Activated CD8-positive, alpha-beta memory T cell treated with anti-CD3 and anti-CD28 coated beads, Interleukin-2, amount 50 U/mL, for 4 hours (primary cell): Measurements from ENCODE around the gene CHRNA1.

ENCODE experiments used
- DNase-seq: peaks from one replicate; pipeline ENCODE4 v3.0.0-alpha.2; 2020

The CHRNA1 gene

DNA sequence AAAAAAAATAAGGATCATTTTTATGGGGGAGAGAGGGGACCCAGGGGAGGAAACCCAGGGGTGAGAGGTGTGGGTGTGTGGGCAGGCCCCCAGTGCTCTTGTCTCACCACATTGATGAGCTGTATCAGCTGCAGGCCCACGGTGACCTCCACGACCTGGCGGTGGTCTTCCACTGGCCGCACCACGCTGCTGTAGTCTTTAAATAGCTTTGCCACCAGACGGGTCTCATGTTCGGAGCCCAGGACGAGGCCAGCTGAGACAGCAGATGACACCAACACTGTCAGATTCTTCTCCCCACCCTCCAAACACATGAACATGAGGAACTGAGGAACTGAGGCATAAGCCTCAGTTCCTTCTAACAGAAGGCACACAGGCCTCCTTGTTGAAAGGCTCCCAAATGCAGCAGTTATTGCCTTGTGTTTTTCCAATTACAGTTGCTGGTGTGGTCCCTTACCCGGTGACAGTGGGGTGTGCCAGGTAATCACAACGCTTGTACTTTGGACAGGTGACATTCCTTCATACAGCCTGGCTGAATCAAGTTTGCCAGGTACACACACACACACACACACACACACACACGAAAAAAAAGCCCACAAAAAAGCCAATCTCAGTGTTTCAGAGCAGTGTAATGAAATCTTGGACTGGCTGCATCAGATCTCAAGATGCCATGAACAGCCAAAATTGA is 4.7 kb downstream of the CHRNA1 start:
- DNase-seq: no peak

DNA sequence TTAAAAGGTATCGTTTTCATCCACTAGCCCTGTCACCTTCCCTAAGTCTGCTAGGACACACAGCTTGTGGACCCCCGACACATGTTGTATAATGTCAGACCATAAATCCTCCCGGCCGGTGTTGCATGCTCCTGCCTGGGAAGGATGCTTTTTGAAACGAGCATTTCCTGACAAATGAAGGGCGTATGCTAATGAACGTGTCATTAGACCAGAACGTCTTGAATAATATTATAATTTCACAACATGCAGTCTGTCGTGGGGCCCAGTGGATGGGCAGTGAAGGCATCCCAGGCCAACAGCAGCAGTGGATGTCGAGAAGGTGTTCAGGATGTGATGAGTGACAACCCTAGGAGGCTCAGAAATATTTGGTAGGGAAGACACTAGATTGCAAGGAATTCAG is 7.5 kb downstream of the CHRNA1 start:
- DNase-seq: no peak

DNA sequence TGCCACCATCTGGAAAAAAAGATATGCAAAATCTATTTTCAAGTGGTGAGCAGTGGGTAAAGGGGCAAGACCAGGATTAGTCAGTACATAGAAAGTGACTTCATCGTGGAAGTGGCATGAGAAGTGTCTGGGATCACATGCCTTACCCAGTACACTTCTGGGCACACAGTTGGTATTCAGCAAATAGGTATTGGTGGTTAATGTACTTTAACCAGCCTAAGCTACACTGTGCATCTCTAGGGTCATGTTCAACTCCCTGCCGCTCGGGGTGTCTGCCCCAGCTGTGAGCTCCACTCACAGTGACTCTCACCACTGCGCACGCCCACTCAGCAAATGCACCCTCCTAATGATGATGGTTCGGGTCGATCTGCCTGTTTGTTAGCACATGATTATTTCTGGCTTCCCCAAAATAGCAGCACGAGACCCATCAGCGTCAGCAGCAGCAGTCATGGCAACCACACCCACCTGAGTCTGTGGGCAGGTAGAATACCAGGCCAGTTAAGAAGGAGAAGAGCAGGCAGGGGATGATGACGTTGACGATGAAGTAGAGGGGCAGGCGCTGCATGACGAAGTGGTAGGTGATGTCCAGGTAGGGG is 11.1 kb downstream of the CHRNA1 start:
- peak; percentile 34 for DNase-seq

DNA sequence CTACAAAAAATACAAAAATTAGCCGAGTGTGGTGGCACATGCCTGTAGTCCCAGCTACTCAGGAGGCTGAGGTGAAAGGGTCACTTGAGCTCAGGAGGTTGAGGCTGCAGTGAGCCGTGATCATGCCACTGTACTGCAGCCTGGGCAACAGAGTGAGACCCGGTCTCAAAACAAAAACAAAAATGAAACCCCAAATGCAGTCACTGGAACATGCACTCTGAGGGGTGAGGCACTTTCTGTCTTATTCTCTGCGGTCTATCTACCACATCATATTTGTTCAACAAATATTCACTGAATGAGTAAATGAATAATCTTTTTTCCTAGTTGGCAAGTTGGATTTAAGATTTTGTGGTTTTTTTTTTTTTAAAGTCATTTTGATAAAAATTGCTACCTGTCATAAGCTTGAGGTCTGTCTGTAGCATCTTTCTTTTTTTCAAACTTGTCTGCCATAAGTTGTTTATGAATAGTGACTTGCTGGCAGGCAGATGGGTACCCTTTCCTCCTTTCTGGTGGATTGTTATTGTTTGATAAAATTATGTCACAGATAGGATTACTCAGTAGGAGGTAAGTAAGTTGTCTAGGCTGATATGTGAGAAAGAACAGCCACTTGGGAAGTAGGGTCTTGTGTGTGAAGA is 11.8 kb downstream of the CHRNA1 start:
- no peak for DNase-seq

DNA sequence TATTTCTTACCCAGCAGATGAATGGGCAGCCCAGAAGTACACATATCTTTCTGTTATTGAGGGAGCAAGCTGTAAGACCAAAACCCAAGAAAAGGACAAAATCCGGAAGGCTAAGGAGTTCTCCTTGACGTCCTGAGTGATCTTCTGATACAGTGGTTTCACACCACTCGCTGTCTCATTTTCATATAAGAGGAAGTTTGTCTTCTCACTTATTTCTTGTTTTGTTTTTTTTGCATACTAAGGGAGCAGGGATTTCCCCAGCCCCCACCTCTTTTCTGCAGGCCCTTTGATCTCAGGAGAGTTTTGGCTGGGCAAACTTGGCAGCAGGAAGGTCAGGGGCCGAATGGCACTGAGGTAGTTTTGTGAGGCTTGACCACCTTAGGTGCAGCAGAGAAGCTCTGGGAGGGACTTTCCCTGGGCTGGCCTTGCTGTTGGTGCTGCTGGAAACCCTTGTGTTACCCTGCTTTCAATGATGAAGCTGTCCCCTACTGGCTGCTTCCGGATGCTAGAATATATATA is 13.3 kb downstream of the CHRNA1 start:
- peak; percentile 23 for DNase-seq

DNA sequence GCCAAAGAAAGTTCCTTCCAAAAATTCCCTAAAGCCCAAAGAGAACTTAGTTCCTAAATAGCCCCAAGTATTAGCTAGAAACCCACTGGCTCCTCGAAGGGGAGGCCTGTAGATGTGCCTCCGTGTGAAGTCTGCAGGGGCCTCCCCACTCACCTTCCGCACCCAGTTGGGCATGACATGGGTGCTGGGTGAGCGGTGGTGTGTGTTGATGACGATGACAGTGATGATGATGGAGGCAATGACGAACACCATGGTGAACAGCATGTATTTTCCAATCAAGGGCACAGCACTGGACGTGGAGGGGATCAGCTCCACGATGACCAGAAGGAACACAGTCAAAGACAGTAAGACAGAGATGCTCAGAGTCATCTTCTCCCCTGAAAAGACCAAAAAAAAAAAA is 14.5 kb downstream of the CHRNA1 start:
- no peak for DNase-seq

DNA sequence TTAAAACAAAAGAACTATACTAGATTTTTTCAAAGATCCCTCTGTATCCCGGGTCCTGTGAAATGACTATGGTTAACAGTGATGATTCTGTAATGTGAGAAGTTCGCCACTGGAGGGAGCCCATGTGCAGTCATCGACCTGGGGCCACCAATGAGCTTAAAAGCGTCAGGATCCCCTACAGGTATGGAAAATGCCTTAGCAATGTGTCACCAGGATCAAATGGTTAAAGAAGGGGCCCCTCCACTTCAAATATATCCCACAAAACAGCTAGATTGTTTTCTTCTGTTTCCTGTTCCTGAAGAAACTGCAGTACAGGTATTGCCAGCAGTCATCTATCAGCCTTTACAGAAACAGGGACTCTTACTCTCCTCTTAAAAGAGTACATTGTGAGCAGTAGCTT is 15.3 kb downstream of the CHRNA1 start:
- peak; percentile 76 for DNase-seq

DNA sequence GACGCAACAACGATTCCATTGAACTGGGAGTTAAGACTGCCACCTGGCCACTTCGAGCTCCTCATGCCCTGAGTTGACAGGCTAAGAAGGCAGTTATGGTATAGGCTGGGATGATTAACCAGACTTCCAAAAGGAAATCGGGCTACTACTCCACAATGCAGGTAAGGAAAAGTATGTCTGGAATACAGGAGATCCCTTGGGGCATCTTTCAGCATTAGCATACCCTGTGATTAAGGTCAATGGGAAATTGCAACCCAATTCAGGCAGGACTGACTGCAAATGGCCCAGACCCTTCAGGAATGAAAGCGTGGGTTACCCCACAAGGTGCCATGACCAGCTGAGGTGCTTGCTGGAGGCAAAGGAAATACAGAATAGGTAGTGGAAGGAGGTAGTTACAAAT is 19.1 kb downstream of the CHRNA1 start:
- DNase-seq: no peak

DNA sequence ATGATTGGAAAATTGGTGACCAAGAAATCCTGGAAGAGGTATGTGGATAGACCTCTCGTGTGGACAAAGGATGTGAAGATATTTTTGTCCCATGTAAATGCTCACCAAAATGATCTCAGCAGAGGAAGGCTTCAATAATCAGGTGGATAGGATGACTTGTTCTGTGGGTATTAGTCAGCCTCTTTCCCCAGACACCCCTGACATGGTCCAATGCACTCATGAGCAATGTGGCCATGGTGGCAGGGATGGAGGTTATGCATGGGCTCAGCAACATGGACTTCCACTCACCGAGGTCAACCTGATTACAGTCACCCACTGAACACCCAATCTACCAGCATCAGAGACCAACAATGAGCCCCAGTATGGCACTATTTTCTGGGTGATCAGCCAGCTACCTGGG is 20.2 kb downstream of the CHRNA1 start:
- no peak for DNase-seq

DNA sequence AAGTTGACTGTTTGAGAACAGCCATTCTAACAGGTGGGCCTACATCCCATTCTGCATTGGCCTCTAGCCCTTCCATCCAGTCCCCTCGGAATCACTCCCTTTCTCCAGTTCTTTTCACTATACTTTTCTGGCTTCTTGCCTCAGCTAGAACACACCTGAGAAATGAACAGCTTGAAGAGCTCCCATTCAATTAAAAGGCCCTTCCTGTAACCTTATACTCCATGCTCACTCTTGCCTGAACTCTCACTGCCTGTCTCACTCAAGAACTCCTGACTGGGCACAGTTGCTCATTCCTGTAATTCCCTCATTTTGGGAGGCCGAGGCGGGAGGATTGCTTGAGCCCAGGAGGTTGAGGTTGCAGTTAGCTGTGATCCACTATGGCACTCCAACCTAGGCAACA is 23.6 kb downstream of the CHRNA1 start:
- no peak for DNase-seq

DNA sequence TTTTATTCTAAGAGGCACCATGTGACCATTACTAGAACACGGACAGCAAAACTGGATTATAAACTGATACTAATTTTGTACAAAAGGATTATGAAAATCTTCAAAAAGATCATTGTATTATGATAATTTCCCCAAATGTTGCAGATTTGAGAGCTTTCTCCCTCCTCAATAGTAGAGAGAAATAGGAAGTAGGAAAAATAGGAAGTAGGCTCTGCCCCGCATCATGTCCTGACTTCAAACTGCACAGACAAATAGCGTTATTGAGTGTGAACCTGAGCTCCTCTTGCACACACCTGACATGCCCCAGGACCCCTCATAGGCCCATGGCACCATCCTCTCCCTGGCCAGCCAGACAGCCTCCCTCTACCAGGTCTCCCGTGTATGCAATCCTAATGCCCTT is 25.4 kb downstream of the CHRNA1 start:
- no peak for DNase-seq

DNA sequence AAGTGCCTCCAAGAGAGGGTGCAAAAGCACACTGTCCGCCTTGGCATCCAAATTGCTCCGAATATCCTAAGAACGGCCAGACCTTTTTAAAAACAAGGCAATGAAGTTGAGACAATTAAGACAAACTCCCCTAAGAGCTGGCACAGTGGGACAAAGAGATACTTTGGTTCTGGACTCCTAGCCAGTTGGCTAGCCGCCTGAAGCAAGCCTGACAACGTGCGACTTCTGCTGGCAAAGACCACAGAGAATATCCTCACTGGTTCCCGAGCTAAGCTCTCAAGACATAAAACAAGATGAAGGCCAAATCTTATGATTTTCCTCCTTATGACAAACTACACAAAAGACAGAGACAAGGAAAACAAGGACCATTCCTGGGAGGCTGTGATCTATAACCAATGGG is 32.7 kb downstream of the CHRNA1 start:
- DNase-seq: no peak

DNA sequence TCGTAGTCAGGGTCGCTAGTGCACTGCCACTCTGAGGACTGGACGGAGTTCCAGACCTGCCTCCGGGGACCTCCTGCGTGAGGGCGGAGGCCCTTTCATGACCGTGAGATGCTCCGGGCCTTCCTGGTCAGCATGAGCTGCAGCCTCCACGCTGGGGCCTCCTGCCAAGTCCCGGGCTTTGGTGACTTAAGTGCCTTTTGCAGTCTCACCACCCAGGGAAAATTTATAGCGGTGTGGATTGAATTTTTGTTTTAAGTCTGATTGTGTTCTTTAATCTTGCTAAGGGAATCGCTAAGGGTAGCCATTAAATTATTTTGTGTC is 33.6 kb downstream of the CHRNA1 start:
- no peak for DNase-seq

DNA sequence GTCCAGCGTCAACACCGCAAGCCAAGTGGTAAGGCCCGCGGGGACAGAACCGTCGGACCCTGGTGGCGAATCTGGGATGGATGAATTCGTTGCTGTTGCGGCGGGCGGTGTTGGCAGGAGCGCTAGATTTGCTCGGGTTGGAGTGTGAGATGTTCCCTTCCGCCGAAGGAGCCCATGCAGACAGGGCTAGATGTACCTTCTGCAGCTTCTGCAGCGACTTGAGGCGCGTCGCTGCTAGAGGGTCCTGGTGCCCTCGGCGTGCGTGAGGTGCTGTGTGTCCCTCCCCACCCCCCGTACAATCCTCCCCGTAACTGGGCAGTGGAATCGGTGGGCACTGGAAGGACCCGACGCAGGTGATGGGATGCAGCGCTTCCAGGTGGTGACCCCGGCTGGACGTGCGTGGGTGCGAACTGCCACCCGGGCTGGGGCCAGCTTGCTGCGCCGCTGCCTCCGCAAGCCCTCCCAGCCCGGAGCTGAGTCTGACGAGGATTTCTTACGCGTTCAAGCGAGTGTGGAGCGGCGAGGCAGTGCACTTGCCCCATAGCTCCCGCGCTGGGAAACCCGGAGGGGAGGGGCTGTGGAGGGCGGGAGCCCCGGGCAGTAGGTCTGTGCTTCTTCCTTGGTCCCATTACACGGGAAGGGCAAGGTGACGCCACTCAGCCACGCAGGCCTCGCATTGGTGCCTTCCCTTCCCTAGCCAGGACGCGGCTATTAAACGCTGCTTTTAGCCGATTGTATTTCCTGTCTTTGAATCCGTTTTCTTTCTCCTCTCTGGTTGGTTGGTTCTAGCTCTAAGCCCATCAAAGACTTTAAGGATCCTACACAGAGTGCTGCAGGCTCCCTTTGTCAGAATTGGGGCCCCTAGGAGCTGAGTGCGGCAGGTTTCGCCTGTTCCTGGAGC is 34.2 kb downstream of the CHRNA1 start:
- peak; percentile 41 for DNase-seq

DNA sequence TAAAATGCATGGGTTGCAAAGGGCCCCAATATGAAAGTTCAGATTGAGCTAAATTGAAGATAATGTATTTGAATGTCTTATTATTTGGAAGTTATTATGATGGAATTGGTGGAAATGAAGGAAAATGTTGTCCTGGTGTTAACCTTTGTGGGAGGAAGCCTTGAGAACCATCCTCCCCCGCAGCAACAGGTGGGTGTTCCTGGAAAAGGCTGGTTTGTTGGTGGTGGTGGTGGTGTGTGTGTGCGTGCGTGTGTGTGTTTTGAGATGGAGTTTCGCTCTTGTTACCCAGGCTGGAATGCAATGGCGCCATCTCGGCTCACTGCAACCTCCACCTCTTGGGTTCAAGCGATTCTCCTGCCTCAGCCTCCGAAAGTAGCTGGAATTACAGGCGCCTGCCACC is 36.2 kb downstream of the CHRNA1 start:
- no peak for DNase-seq

DNA sequence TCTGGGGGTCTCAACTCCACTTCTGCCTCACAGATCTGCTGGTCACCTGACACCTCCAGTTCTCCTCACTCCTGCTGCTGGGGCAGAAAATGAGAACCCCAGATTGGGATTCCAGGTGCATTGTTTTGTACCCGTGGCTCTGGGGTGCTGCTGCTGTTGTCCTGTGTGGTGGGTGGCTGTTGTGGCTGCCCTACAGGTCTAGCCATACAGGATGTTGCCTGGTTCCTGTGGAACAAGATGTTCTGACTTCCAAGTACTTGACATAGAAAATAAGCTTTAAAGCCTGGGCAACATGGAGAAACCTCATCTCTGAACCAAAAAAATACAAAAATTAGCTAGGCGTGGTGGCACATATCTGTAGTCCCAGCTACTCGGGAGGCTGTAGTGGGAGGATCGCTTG is 38.1 kb downstream of the CHRNA1 start:
- DNase-seq: no peak

DNA sequence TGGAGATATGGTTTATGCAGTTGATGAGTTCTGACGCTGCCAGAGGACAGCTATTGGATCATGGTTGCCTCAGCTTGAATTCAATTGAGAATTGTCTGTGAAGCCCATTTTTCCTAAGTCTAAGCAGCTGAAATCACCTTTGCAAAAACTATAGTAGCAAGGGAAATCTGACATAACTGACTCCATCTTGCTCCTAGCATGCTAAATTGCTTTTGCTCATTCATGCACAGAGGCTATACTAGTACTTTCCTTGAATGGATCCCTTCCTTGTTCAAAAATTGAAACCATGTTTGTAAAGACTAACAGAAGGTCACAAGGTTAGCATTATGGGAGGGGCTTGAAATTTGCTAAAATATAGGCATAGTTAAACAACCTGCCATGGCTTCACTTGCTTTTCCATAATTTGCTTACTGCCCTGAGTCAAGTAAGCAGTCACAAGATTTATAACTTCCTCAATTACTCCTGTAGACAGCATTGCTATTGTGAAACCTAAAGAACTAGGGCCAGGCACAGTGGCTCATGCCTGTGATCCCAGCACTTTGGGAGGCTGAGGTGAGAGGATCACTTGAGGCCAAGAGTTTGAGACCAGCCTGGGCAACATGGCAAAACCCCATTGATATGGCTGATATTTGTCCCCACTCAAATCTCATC is 41.2 kb downstream of the CHRNA1 start:
- DNase-seq: no peak

DNA sequence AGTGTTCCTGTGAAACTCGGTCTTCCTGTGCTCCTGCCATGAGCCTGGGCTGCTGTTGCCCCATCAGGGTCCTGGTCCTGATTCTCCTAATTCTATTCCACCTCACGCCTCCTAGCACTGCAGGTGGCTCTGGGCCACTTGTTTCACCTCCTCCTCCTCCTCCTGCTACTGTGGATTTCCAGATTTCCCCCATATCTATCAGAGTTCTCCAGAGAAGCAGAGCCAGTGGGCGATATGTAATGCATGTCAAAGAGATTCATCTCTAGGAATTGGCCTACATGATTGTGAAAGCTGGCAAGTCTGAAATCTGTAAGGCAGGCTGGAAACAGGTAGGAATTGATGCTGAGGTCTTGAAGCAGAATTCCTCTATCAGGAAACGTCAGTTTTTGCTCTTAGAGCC is 45.3 kb downstream of the CHRNA1 start:
- DNase-seq: no peak

DNA sequence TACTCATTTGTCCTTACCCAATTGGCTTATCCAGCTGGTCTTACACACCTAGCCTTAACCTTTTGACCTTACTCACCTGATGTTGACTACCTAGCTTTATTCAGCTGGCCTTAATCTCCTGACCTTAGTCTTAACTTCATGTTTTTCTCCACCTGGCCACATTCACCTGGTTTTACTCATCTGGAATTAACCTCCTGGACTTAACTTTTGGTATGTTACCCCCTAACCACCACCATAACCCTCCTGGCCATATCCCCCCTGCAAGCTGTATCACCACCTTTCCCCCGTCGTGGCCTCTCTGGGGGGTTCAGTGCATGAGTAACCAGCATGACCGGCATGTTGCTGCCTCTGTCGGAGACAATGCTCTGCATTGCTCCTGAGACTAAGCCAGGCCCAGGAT is 45.7 kb downstream of the CHRNA1 start:
- no peak for DNase-seq

DNA sequence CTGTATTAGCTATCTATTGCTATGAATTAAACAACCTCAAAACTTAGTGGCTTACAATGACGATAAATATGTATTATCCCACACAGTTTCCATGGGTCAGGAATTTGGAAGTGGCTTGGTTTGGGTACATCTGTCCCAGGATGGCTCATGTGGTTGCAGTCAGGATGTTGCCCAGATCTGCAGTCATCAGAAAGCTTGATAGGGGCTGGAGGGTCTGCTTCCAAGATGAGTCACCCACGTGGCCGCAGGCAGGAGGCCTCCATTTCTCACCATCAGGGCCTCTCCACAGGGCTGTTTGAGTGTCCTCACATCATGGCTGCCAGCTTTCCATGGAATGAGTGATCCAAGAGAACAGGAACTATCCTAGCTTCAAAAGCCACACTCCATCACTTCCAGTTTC is 46.4 kb downstream of the CHRNA1 start:
- DNase-seq: no peak

DNA sequence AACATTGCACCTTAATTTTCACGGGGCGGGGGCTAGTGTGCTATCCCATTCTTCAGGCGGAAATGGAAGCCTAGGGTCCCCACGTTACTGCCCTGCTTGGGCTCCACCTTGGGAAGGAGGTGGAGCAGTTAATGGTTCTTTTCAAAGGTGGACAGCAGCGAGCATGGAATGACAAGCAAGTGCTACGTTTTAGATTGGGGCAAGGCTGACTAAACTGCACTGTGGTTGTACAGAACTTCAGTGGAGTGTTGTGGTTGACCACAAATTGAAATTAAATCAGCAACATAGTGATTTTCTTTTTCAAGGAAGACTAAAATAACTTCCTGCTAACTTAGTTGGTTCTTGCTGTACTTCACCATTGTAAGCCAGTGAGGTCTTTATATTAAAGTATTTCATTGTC is 47.0 kb downstream of the CHRNA1 start:
- DNase-seq: no peak

DNA sequence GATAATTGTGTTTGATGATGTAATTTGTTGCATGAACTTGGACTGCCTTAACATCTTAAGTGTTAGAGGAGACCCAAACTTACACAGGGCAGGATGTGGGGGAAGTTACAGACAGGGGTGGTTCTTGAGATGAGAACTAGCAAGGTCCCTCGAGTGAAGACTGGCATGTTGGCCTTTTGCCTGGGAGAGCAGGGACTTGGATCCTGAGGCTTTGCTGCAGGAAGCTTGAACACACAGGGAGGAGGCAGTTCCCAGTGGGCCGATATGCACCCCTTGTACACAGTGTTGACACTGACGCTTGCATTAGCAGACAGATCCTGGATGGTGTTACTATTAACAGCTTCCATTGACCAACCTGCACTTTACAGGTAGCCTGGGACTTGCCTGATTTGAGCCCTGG is 47.5 kb downstream of the CHRNA1 start:
- DNase-seq: no peak

DNA sequence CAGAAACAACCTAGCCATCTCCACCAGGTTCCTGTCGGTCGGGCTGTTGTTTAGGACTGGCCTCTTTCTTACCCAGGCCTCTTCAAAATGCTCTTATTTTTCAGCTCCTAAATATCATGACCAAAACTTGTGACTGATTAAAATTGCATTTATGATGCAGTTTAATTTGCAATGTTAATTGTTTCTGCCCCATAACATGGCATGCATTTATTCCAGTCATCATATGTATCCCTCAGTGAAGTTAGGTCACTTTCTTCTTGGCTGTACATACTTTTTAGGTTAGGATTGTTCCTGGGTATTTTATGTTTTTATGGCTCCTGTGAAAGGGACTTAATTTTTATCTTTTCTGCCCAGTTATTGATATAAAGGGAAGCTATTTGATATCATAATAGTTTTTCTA is 50.6 kb downstream of the CHRNA1 start:
- no peak for DNase-seq
